ENCODE measurements around the gene ZNF888.

GRCh38 chr19:52917531-52917930 lies 5.7 kb downstream of the ZNF888 start:
- TF ChIP-seq PATZ1 (tag by site-specific recombination; IDR thresholded peaks at IDR 0.05): no peak
- no peak for TF ChIP-seq CTCF (tag by site-specific recombination; IDR thresholded peaks at IDR 0.05)
- no peak for TF ChIP-seq GLI2 (tag by site-specific recombination; IDR thresholded peaks at IDR 0.05; ENCODE audit: borderline replicate concordance, low read depth)
- no peak for TF ChIP-seq ZNF274 (IDR thresholded peaks at IDR 0.05; ENCODE audit: low read length)
- no peak for TF ChIP-seq ZNF274 (tag by site-specific recombination; IDR thresholded peaks at IDR 0.05; ENCODE audit: borderline replicate concordance)
- TF ChIP-seq BCL11B (tag by site-specific recombination; IDR thresholded peaks at IDR 0.05; ENCODE audit: low read depth): no peak
- no peak for TF ChIP-seq TCF7L2 (IDR thresholded peaks at IDR 0.05; ENCODE audit: borderline replicate concordance, low read depth, low read length)
- TF ChIP-seq ZNF416 (tag by site-specific recombination; IDR thresholded peaks at IDR 0.05): no peak
- no peak for TF ChIP-seq ZNF221 (tag by site-specific recombination; IDR thresholded peaks at IDR 0.05; ENCODE audit: borderline replicate concordance)
- TF ChIP-seq ZNF610 (tag by site-specific recombination; IDR thresholded peaks at IDR 0.05; ENCODE audit: borderline replicate concordance): no peak
- TF ChIP-seq ZNF292 (tag by site-specific recombination; IDR thresholded peaks at IDR 0.05; ENCODE audit: borderline replicate concordance, low read depth): no peak
- TF ChIP-seq KLF8 (tag by site-specific recombination; IDR thresholded peaks at IDR 0.05): no peak
